ENCODE measurements around the gene MRGPRD.

MRGPRD gene

GRCh38 chr11:68956547-68957254 is 24.1 kb downstream of the MRGPRD start:
- no peak for TF ChIP-seq CTCF (conservative IDR thresholded peaks at IDR 0.05; ENCODE audit: low read depth)
- H3K27ac ChIP-seq: no peak overlapping the region
- ChIA-PET POLR2A (ENCODE audit: low non-redundant PET) (interaction anchor here (0.5 kb wide), 1 partner anchor 189 kb away, joined by 4 read pairs; no protein-coding TSS in a partner anchor), CTCF (interaction anchor here (0.7 kb wide), 1 partner anchor 1588 kb away, joined by 6 read pairs; no protein-coding TSS in a partner anchor)
- DNase-seq (ENCODE audit: low spot score): no peak

- no peak overlapping the region for H3K27ac ChIP-seq
- POLR2A ChIA-PET (ENCODE audit: low non-redundant PET): no interaction called here
- DNase-seq (ENCODE audit: low spot score): no peak
- no peak for TF ChIP-seq CTCF (conservative IDR thresholded peaks at IDR 0.05; ENCODE audit: low read depth)
- CTCF ChIA-PET: interaction anchor here (0.7 kb wide), 1 partner anchor 1589 kb away, joined by 6 read pairs; no protein-coding TSS in a partner anchor
Observed at GRCh38 chr11:68956142-68956541, 24.6 kb downstream of the MRGPRD start.

- ChIA-PET CTCF (interaction anchor here (0.7 kb wide), 1 partner anchor 1589 kb away, joined by 6 read pairs; no protein-coding TSS in a partner anchor), POLR2A (ENCODE audit: low non-redundant PET) (no interaction called here)
- no peak for TF ChIP-seq CTCF (conservative IDR thresholded peaks at IDR 0.05; ENCODE audit: low read depth)
Observed at GRCh38 chr11:68955607-68955958, 25.2 kb downstream of the MRGPRD start.

GRCh38 chr11:68954836-68955606 is 25.8 kb downstream of the MRGPRD start:
- ChIA-PET CTCF (no interaction called here), POLR2A (ENCODE audit: low non-redundant PET) (no interaction called here)
- no peak for TF ChIP-seq CTCF (conservative IDR thresholded peaks at IDR 0.05; ENCODE audit: low read depth)
- DNase-seq (ENCODE audit: low spot score): no peak
- peak overlapping the region; percentile 19; the same call in 1 of the 2 replicates for H3K27ac ChIP-seq

More at GRCh38 chr11:68955607-68955958, 25.2 kb downstream of the MRGPRD start:
- peak overlapping the region; percentile 19; the same call in 1 of the 2 replicates for H3K27ac ChIP-seq
- DNase-seq (ENCODE audit: low spot score): no peak

GRCh38 chr11:68950762-68951161 is 30.0 kb downstream of the MRGPRD start:
- ChIA-PET POLR2A (ENCODE audit: low non-redundant PET) (no interaction called here), CTCF (interaction anchor here (0.6 kb wide), 1 partner anchor 30 kb away, joined by 3 read pairs; no protein-coding TSS in a partner anchor)
- no peak overlapping the region for H3K27ac ChIP-seq
- DNase-seq (ENCODE audit: low spot score): no peak
- TF ChIP-seq CTCF (conservative IDR thresholded peaks at IDR 0.05; ENCODE audit: low read depth): no peak

GRCh38 chr11:68950270-68950669 is 30.5 kb downstream of the MRGPRD start:
- TF ChIP-seq CTCF (conservative IDR thresholded peaks at IDR 0.05; ENCODE audit: low read depth): peak; percentile 28
- ChIA-PET POLR2A (ENCODE audit: low non-redundant PET) (no interaction called here), CTCF (interaction anchor here (0.6 kb wide), 2 partner anchors 29 to 72 kb away, joined by 3 read pairs; no protein-coding TSS in a partner anchor)
- H3K27ac ChIP-seq: no peak overlapping the region
- DNase-seq (ENCODE audit: low spot score): peak; percentile 36

Measured in RWPE1 (cell line).